GM12891 (cell line): ENCODE data around the gene YEATS4. TPM values are rescaled to one million over a fixed set of nuclear protein-coding genes. Genes with fewer than 3 reads are reported as not detected.
"Not testable (repeated sequence)": the region's sequence is repeated elsewhere in the genome, so short reads cannot be mapped to it uniquely, and the experiment has no call there.

Experiments
- DNase-seq: peaks from one replicate; pipeline ENCODE4 v3.0.0; 2011; ENCODE audit warnings: low spot score; ENCODE audit not compliant: insufficient read length
- FAIRE-seq: peaks from 2 replicates; lab custom pipeline; 2011; peaks lifted over from hg19 to GRCh38; lab: Jason Lieb, UNC
- PAX5 ChIP-seq: IDR thresholded peaks from 2 replicates; pipeline ENCODE4 v1.6.1; 2011; ENCODE audit warnings: low read length, moderate library complexity, mild to moderate bottlenecking; ENCODE audit not compliant: insufficient read depth, severe bottlenecking
- POLR2A ChIP-seq: IDR thresholded peaks from 2 replicates; pipeline ENCODE4 v1.6.1; 2011; ENCODE audit warnings: low read depth, low read length, control low read depth
- POLR2AphosphoS5 ChIP-seq: IDR thresholded peaks from 2 replicates; pipeline ENCODE4 v1.6.1; 2011; ENCODE audit warnings: low read depth, low read length, control low read depth
- POU2F2 ChIP-seq: IDR thresholded peaks from 2 replicates; pipeline ENCODE4 v1.6.1; 2011; ENCODE audit warnings: low read depth, mild to moderate bottlenecking, control low read depth, low read length, moderate library complexity
- SPI1 ChIP-seq: IDR thresholded peaks from 2 replicates; pipeline ENCODE4 v1.6.1; 2011; ENCODE audit warnings: low read depth, low read length, control low read depth
- TAF1 ChIP-seq: IDR thresholded peaks from 2 replicates; pipeline ENCODE4 v1.6.1; 2011; ENCODE audit warnings: low read depth, low read length, control low read depth
- polyA plus RNA-seq: library from polyadenylated mRNA; unstranded; fragments of >200 nt; gene quantifications from one replicate; pipeline ENCODE4 v1.2.1, GENCODE V29; 2012; ENCODE audit warnings: low read depth, missing spikeins, inconsistent platforms; ENCODE audit not compliant: missing spikeins

YEATS4 gene
- polyA plus RNA-seq = 24.5 TPM

DNA sequence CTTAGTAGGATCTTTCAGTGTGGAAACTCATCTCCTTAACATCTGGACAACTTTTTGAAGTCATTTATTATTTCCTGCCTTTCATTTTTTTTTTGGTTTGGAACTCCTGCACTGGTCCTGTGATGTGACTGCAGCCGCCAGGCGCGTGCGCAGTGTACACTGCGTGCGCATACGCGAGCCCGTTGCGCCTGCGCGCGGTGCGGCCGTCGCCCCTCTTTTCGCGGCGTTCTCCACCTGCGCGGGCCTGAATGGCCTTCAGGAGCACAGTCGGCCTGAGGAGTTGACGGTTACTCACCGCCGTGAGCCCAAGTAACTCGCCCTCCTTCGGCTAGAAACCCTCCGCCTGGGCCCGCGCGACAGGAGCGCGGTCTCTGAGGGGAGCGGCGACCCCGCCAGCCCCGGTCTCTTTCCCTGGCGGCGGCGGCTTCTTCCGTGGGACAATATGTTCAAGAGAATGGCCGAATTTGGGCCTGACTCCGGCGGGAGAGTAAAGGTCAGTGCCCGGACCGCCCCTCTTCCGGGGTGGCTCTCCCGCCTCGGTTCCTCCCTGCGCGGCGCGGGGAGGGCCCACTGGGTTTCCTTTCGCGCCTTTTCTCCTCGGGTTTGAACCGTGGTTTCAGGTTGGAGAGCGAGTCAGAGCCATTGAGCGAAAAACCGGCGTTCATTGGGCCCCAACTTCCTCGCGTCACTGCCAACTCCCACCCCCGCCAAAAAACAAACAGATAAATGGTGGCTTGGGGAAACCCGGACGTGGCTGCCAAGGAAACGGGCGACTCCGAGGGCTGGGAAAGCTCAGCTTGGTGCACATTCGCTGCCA is at the start of gene YEATS4:
Gene YEATS4, plus strand, starts transcription at position 213 of the 817 bp plus-strand sequence. Its CDS starts 230 bp downstream, at position 443.
- DNase-seq = peak; percentile 80
- peak; percentile 97 for FAIRE-seq

DNA sequence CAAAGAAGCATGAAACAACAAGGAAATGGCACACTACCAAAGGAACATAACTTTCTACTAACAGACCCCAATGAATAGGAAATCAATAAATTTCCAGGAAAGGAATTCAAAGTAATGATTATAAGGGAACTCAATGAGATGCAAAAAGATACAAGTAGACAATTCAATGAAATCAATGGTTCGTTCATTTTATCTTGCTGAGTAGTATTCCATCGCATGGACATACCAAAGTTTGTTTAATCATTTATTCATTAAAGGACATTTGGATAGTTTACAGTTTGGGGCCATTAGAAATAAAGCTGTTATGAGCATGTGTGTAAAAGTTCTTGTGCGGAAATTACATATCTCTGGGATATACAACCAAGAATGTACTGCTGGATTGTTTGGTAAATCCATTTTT is 46.3 kb upstream of the YEATS4 start:
- TF ChIP-seq SPI1 (no peak), TAF1 (no peak), PAX5 (no peak), POLR2A (no peak), POLR2AphosphoS5 (no peak), POU2F2 (no peak)
- no peak for DNase-seq
- FAIRE-seq = no peak

More for the DNA sequence above, at the start of gene YEATS4:
- TF ChIP-seq POLR2A = peak; percentile 58
- 0 out of 2 replicates have a peak, but pooled peaks have one; percentile 12 for TF ChIP-seq POU2F2
- peak; percentile 18; the same call in 1 of the 2 replicates for TF ChIP-seq SPI1
- TF ChIP-seq PAX5 = no peak
- TF ChIP-seq POLR2AphosphoS5 = peak; percentile 83
- TF ChIP-seq TAF1 = peak; percentile 67

DNA sequence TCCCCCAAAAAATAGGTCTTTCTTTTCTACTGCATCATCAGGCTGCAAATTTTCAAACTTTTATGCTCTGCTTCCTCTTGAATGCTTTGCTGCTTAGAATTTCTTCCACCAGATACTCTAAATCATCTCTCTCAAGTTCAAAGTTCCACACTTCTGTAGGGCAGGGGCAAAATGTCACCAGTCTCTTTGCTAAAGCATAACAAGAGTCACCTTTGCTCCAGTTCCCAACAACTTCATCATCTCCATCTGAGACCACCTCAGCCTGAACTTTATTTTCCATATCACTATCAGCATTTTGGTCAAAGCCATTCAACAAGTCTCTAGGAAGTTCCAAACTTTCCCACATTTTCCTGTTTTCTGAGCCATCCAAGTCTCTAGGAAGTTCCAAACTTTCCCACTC is 42.8 kb upstream of the YEATS4 start:
- DNase-seq, FAIRE-seq: not testable (repeated sequence)

DNA sequence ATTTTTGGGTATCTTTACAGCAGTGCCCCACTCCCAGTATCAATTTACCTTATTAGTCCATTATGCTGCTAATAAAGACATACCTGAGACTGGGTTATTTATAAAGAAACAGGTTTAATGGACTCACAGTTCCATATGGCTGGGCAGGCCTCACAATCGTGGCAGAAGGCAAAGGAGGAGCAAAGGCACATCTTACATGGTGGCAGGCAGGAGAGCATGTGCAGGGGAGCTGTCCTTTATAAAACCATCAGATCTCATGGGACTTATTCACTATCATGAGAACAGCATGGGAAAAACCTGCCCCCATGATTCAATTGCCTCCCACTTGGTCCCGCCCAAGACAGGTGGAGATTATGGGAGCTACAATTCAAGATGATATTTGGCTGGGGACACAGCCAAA is 42.3 kb upstream of the YEATS4 start:
- not testable (repeated sequence) for DNase-seq, FAIRE-seq

DNA sequence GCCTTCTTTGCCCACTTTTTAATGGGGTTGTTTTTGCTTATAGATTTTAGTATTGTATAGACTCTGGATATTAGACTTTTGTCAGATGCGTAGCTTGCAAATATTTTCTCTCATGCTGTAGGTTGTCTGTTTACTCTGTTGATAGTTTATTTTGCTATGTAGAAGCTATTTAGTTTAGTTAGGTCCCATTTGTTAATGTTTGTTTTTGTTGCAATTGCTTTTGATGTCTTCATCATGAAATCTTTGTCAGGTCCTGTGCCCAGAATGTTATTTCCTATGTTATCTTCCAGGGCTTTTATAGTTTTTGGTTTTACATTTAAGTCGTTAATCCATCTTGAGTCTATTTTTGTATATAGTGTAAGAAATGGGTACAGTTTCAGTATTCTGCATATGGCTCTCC is 41.3 kb upstream of the YEATS4 start:
- no peak for FAIRE-seq
- TF ChIP-seq TAF1 = no peak
- no peak for TF ChIP-seq POU2F2
- no peak for TF ChIP-seq SPI1
- TF ChIP-seq POLR2AphosphoS5 = no peak
- no peak for TF ChIP-seq PAX5
- TF ChIP-seq POLR2A = no peak
- no peak for DNase-seq

DNA sequence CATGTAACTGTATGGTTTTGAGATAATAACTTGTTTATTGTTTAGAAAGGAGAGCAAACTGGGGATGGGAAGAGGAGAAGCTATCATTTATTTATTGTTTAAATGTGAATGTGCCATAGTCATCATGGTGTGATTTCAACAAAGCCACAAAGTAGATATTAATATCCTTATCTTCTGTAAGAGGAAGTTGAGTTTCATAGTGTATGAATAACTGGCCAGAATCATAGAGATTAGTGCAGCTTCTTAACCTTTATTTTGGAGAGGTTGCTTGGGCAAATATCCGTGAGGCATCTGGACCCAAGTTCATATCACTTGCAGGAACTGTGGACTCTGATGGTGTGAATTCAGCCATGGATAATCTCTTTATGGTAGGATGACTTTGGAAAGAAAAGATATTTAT is 38.2 kb upstream of the YEATS4 start:
- FAIRE-seq = no peak
- no peak for DNase-seq
- no peak for TF ChIP-seq PAX5
- TF ChIP-seq POU2F2 = no peak
- no peak for TF ChIP-seq SPI1
- TF ChIP-seq TAF1 = no peak
- TF ChIP-seq POLR2A = no peak
- TF ChIP-seq POLR2AphosphoS5 = no peak

DNA sequence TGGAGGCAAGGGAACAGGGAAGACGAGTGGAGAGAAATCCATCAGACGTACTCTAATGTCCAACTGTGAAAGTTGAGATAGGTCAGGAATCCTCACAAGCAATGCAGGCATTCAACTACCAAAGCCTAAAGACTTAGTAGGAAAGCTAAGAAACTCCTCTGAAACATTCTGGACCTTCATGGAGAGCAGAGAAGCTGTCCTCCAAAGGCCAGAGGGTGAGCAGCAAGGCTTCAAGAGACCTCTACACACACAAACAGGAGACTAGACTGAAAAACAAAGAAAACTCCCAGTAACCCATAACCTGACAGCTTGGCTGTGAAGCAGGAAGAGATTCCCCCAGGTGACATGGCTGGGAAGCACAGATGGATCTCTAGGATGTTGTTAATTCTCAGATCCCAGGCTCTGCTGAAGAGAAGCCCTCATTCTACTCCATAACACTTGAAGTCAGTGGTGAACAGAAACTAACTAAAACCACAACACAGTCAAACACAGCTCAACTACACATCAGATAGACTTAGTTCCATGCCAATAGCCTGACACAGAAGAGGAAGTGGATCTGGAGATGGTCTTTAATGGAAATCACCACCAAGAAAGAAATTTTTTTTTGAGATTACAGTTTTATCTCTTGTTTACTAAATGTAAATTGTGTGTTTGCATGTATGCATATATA is 34.6 kb upstream of the YEATS4 start:
- no peak for DNase-seq
- TF ChIP-seq PAX5 (no peak), SPI1 (peak; percentile 98)
- peak; percentile 67 for FAIRE-seq

DNA sequence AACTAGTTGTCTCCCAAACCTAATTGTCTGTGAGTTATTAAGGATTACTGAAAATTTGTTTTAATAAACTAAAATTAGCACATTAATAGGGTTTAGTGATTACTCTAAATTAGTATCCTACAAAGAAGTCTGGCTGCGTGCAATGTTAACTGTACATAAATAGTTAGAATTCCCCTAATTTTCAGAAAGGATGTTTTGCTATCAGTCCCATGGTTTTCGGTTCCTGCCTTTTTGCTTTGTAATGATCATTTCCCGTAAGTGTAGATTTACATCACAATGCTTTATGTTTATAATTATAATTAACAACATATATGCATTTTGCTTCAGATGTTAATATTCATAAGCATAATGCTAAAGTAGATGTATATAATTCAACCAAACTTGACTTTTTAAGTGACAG is 31.1 kb upstream of the YEATS4 start:
- no peak for TF ChIP-seq TAF1
- TF ChIP-seq POLR2A = no peak
- TF ChIP-seq PAX5 = no peak
- TF ChIP-seq POU2F2 = no peak
- no peak for TF ChIP-seq POLR2AphosphoS5
- no peak for TF ChIP-seq SPI1

DNA sequence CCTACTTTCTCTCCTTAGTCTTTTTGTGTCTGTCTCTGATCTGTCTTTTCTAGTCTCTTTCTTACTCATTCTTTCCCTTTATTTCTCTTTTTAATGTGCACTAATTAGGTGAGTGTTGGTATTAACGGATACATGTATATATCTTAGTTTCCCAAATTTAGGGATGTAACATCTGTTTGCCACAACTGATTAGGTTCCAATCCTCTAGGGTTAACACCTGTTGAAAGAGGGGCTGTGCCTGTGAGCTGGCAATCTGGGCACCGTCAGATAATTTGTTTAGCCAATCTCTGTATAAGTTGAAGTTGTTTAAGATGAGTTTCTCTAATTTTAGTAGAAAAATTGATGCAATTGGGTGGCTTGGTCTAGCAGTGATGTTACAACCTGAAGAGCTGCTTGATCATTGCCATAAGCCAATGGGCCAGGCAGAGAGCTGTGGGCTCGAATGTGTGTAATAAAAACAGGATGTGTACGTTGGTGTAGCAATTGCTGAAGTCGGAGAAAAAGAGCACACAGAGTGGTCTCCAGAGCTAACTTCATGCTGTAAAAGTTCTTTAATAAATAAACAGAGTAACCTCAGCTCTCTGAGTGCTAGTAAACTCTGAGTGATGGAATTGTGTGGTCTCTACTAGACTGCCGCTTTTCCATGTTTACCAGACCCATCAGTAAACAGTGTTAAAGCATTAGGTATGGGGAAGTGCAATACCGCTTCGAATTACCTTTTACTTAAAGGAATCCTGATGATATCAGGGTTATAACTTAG is 29.7 kb upstream of the YEATS4 start:
- TF ChIP-seq SPI1 (peak; percentile 57; the same call in 1 of the 2 replicates), POLR2A (no peak)
- FAIRE-seq (peak; percentile 38), DNase-seq (no peak)

More for the DNA sequence above, 31.1 kb upstream of the YEATS4 start:
- FAIRE-seq = no peak
- no peak for DNase-seq
